Left colon (tissue), 2 donors: Measurements from ENCODE around the gene CFAP300. TPM values are rescaled to one million over a fixed set of nuclear protein-coding genes. Genes with fewer than 3 reads are reported as not detected.

ENCODE experiments used
- ATAC-seq: fragments of 200-7000 bp; cut with Tn5 transposase; one replicate; pipeline ENCODE4 v1.9.1; 2020; ENCODE audit warnings: mild to moderate bottlenecking, moderate library complexity
- DNase-seq, 2 donors: peaks; one replicate each; pipeline ENCODE4 v3.0.0-alpha.2; 2020
- intact Hi-C, 2 donors: fragments of 100-400 bp; cut with DNase I in 1 of 2; cut with micrococcal nuclease in 1 of 2; formaldehyde crosslinking; loops; one replicate each; pipeline versions ENCODE4 v1.11.2 to v1.14.0; 2022; cut with DNase I, micrococcal nuclease
- total RNA-seq, 2 donors: library from RNA; stranded (reverse); fragmentation: NEBNext Ultra II Directional; extraction: Animal tissue kit (Norgen Biotek cat#: 25700); gene quantifications; one replicate each; pipeline ENCODE4 v1.2.1, GENCODE V29; 2021
- donor health status: DM: no; HTN: no; CAD: no.
- donor health status: DM: yes; HTN: yes; CAD: no.

Gene CFAP300
- total RNA-seq, 2 donors from 2014 or later = 0.50 TPM; not detected in 1

GRCh38 chr11:102117472-102118113 is 70.4 kb downstream of the CFAP300 start:
- intact Hi-C loops = no loop called here
- DNase-seq (no peak), ATAC-seq (no peak)

GRCh38 chr11:102118937-102119336 is 71.7 kb downstream of the CFAP300 start:
- no peak for ATAC-seq
- no peak for DNase-seq
- intact Hi-C loops = no loop called here

- ATAC-seq (no peak), DNase-seq (no peak)
- intact Hi-C loops = no loop called here
These were observed 72.8 kb downstream of the CFAP300 start for GRCh38 chr11:102119997-102120396.

- ATAC-seq = no peak
- intact Hi-C loops = no loop called here
- DNase-seq = no peak
These were observed 73.3 kb downstream of the CFAP300 start for GRCh38 chr11:102120437-102120973.

- ATAC-seq = no peak
- no peak for DNase-seq
- intact Hi-C loops = no loop called here
These were observed 74.1 kb downstream of the CFAP300 start for GRCh38 chr11:102121329-102121728.

Other genes with a start within 250 kb of the CFAP300 start
- 1 to 10 TPM; 4.0 to 4.1 TPM for gene CEP126, start 132.4 kb upstream of the CFAP300 start, total RNA-seq
- under 1 TPM; 0.12 to 0.28 TPM for gene ANGPTL5, start 130.9 kb upstream of the CFAP300 start, total RNA-seq
- 10 to 100 TPM; 46.2 to 49.1 TPM for gene YAP1, start 63.0 kb downstream of the CFAP300 start, total RNA-seq